Small intestine (tissue), 7 donors: Measurements from ENCODE around the gene HMCN1. TPM values are rescaled to one million over a fixed set of nuclear protein-coding genes. Genes with fewer than 3 reads are reported as not detected.

Experiments
- DNase-seq, 2 donors: peaks; one replicate each; pipeline versions ENCODE4 v3.0.0 to v3.0.0-alpha.2; 2013
- FAIRE-seq: peaks from 2 replicates; lab custom pipeline; 2012; peaks lifted over from hg19 to GRCh38; lab: Jason Lieb, UNC
- H3K27ac ChIP-seq, 3 donors: one replicate each; pipeline ENCODE4 v1.5.1; 2013; ENCODE audit warnings: low read length in 2 of 3, mild to moderate bottlenecking in 2 of 3, control low read depth in 1 of 3, inconsistent platforms in 1 of 3, low read depth in 1 of 3, moderate library complexity in 1 of 3
- H3K27me3 ChIP-seq, 3 donors: one replicate each; pipeline ENCODE4 v1.6.1; 2013; ENCODE audit warnings: low read length in 3 of 3, inconsistent platforms in 1 of 3; ENCODE audit not compliant: control insufficient read depth in 3 of 3, insufficient read depth in 3 of 3
- H3K36me3 ChIP-seq, 3 donors: one replicate each; pipeline ENCODE4 v1.6.1; 2013; ENCODE audit warnings: low read length in 3 of 3, inconsistent platforms in 1 of 3, low read depth in 1 of 3, mild to moderate bottlenecking in 1 of 3, moderate library complexity in 1 of 3; ENCODE audit not compliant: control insufficient read depth in 3 of 3, insufficient read depth in 2 of 3
- H3K4me1 ChIP-seq, 3 donors: one replicate each; pipeline ENCODE4 v1.6.1; 2013; ENCODE audit warnings: low read length in 2 of 3, inconsistent platforms in 1 of 3, low read depth in 1 of 3, mild to moderate bottlenecking in 1 of 3, moderate library complexity in 1 of 3; ENCODE audit not compliant: control insufficient read depth in 3 of 3, insufficient read depth in 2 of 3
- H3K4me3 ChIP-seq, 3 donors: one replicate each; pipeline ENCODE4 v1.5.1; 2013; ENCODE audit warnings: low read length in 3 of 3, control low read depth in 1 of 3, inconsistent platforms in 1 of 3, low read depth in 1 of 3, mild to moderate bottlenecking in 1 of 3, moderate library complexity in 1 of 3
- H3K9me3 ChIP-seq, 2 donors: one replicate each; pipeline ENCODE4 v1.6.1; 2013; ENCODE audit warnings: low read depth in 1 of 2, low read length in 1 of 2; ENCODE audit not compliant: control insufficient read depth in 2 of 2, insufficient read depth in 1 of 2
- WGBS, 3 donors: extraction: QIAGEN DNeasy Blood & Tissue Kit; methylation state at CpG; one replicate each; pipeline ENCODE4 v1.1.7; 2013; 5-methylcytosine and 5-hydroxymethylcytosine counted together
- polyA plus RNA-seq, 4 donors: library from polyadenylated mRNA; stranded (reverse) in 3 of 4; unstranded in 1 of 4; fragments of 200-250 nt in 3 of 4; fragments of 120-200 nt in 1 of 4; gene quantifications; one replicate each; pipeline versions ENCODE4 v1.2.1 to v1.2.3, GENCODE V29; 2013
- donor health status: healthy with polysubstance abuse.
- donor health status: control.
- donor health status: control.
- donor health status: Bipolar disorder and iron deficiency.
- donor health status: healthy.

The HMCN1 gene
- polyA plus RNA-seq, 4 donors = under 0.01 to 1.9 (median 0.62) TPM

DNA sequence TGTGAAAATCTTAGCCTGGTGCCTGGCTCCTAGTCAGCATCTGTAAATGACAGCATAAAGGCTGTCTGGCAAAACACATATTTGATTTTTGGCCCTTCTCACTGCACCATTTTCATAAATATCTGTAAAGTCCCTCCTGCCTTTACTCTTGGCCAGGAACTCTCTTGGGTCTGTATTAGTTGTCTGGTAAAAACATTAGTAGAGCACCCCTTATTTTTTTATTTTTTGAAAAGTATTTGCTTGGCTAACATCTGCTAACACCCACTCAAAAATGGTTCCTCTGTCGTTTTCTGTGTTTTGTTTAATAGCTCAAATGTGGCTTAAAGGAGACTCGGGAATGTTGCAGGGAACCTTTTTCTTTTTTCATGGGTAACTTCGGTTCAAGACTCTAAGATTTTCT is 293.4 kb downstream of the HMCN1 start:
- Histone ChIP-seq H3K27ac (no peak overlapping the region), H3K4me3 (no peak overlapping the region), H3K27me3 (no peaks in the 10 kb centered on the region), H3K9me3 (no peaks in the 10 kb centered on the region), H3K36me3 (no peaks in the 10 kb centered on the region), H3K4me1 (no peaks in the 10 kb centered on the region)
- FAIRE-seq (no peak), DNase-seq (no peak)
- 47 to 62% (median 53%) methylated on average over 3 of the region's 3 CpGs for WGBS, 3 donors

DNA sequence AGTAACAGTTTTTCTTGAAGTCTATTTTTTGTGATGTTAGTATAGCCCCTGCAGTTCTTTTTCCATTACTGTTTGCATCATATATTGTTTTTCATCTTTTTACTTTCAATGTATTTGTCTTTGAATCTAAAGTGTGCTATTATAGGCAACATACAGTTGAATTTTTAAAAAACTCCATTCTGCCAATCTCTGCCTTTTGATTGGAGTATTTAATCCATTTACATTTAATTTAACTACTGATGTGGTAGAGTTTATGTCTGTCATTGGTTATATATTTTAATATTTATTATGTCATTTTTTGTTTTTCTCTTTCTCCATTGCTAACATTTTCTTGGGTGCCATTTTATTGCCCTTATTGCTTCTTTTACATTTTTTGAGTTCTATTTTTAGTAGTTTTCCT is 296.3 kb downstream of the HMCN1 start:
- Histone ChIP-seq H3K27ac (no peak overlapping the region), H3K9me3 (no peaks in the 10 kb centered on the region), H3K36me3 (no peaks in the 10 kb centered on the region), H3K4me3 (no peak overlapping the region), H3K4me1 (no peaks in the 10 kb centered on the region), H3K27me3 (no peaks in the 10 kb centered on the region)
- DNase-seq (no peak), FAIRE-seq (no peak)

DNA sequence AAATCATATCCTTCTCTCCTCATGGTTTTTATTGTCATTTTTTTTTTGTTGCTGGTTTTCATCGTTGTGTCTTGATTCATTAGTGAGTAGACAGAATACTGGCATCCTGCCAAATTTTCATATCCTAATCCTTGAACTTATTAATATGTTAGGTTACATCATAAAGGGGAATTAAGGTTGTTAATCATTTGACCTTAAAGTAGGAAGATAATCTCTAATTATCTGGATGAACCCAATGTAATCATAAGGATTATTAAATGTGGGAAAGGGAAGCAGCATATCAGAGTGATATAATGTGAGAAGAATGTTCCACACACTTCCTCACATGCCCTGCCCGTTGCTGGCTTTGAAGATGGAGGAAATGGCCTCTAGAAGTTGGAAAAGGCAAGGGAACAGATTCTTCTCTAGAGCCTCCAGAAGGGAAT is 299.7 kb downstream of the HMCN1 start:
- Histone ChIP-seq H3K4me3 (no peak overlapping the region), H3K4me1 (no peaks in the 10 kb centered on the region), H3K27me3 (no peaks in the 10 kb centered on the region), H3K27ac (no peak overlapping the region), H3K36me3 (no peaks in the 10 kb centered on the region), H3K9me3 (no peaks in the 10 kb centered on the region)
- FAIRE-seq = no peak
- WGBS, 3 donors = 6 to 13% (median 6%) methylated on average over 2 of the region's 2 CpGs
- DNase-seq = peak in 1 of 2 donors; percentile 18

DNA sequence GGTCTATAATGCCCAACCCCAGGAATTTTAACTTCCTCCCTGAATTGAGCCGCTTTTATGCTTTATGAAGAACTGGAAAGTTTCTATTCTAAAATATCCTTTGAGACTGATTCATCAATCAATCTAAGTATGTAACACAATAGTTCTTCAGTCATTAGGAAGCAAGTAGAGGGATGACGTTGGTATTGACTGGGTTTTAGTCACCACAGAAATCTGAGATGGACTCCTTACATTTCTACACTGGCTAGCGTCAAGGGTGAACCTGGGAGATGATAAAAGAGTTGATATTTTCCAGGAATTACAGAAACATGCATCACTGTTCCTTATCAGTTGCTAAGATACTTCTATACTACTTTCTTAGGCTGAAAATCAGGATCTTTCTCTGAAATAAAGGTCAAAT is 308.0 kb downstream of the HMCN1 start:
- Histone ChIP-seq H3K9me3 (no peaks in the 10 kb centered on the region), H3K27me3 (no peaks in the 10 kb centered on the region), H3K4me3 (no peak overlapping the region), H3K36me3 (no peaks in the 10 kb centered on the region), H3K4me1 (no peaks in the 10 kb centered on the region), H3K27ac (no peak overlapping the region)
- DNase-seq (no peak), FAIRE-seq (no peak)
- WGBS, 3 donors = 75 to 83% (median 80%) methylated on average over 3 of the region's 3 CpGs

DNA sequence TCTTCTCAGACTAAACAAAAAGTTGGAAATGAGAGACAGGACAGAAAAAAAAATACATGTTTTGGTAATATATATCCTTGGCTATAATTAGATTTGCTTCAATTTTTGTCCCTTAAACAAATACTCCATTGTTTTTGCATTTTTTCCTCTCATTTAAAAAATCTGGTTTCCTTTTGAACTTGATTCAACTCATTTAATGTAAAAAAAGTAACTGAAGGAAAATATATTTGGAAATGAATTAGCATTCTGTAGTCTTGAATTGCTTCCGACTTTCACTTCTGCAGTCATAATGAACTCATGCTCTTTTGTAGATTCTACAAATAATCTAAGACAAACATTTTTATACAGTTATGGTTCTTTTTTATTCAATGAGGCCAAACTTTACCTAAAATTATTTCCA is 309.1 kb downstream of the HMCN1 start:
- no peak for FAIRE-seq
- H3K27me3 ChIP-seq = no peaks in the 10 kb centered on the region
- no peaks in the 10 kb centered on the region for H3K4me1 ChIP-seq
- 53 to 83% (median 69%) methylated on average over 1 of the region's 1 CpG for WGBS, 3 donors
- H3K27ac ChIP-seq = no peak overlapping the region
- DNase-seq = no peak
- no peak overlapping the region for H3K4me3 ChIP-seq
- no peaks in the 10 kb centered on the region for H3K9me3 ChIP-seq
- no peaks in the 10 kb centered on the region for H3K36me3 ChIP-seq

DNA sequence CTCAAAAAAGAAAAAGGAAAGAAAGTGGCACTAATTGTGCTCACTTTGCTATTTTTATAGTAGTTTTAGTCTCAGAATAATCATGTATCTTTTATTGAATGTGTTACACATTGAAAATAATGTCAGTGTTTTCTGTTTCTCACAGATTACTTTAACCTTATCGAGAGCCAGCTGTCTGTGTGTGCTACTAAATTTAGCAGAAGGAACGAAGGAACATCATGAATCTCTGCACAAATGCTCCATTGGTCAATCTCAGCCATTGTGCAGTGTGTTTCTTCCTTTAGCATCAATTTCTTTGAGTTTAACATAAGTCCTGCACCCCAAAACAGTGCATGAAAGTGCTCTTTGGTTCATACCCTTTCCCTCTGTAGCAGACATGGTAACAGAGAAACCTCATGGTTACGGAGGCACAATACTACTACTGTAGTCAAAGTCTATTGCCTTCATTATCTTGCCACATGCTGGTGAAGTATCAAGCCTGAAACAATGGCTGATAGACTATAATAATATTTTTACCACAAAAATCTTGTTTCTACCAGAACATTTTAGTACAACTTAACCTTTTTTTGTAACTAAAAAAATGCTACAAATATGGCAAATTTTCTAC is 310.0 kb downstream of the HMCN1 start:
- WGBS, 3 donors = 54 to 62% (median 56%) methylated on average over 3 of the region's 3 CpGs
- Histone ChIP-seq H3K27me3 (no peaks in the 10 kb centered on the region), H3K27ac (no peak overlapping the region), H3K9me3 (no peaks in the 10 kb centered on the region), H3K4me1 (no peaks in the 10 kb centered on the region), H3K4me3 (no peak overlapping the region), H3K36me3 (no peaks in the 10 kb centered on the region)
- FAIRE-seq (no peak), DNase-seq (no peak)

DNA sequence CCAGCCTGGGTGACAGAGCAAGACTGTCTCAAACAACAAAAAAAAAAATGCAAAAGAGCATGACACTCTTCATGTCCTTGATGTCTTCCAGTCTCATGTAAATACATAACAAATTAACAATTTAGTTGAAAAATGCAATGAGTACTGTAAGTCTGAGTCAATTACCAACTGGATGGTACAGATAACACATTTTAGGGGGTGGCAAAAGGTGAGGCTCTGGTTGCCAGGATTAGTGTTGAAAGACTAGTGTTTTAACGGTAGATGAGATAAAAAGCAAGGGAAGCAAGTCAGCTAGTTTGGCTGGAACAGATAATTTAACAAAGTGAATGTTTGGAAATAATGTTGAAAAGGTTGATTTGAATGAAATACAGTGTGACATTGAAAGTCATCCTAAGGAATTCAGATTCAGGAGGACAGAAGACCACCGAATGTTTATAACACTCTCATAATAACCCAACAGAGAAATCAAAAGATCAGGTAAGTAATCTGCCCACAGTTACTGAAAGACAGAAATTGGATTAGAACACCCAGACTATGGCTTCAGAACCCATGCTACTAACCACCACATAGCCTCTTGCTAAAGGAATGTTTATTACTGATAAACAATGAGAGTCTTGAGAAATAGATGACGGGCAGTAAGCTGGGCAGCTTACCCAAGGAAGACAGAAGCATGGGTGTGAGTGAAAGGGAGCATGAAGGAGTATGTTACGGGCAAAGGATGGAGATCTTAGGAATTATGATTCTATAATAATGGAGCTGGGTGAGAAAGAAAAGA is 312.4 kb downstream of the HMCN1 start:
- Histone ChIP-seq H3K36me3 (no peaks in the 10 kb centered on the region), H3K27me3 (no peaks in the 10 kb centered on the region), H3K4me1 (no peaks in the 10 kb centered on the region), H3K9me3 (no peaks in the 10 kb centered on the region), H3K27ac (no peak overlapping the region), H3K4me3 (no peak overlapping the region)
- no peak for DNase-seq
- FAIRE-seq = no peak
- 72 to 84% (median 80%) methylated on average over 4 of the region's 4 CpGs for WGBS, 3 donors

DNA sequence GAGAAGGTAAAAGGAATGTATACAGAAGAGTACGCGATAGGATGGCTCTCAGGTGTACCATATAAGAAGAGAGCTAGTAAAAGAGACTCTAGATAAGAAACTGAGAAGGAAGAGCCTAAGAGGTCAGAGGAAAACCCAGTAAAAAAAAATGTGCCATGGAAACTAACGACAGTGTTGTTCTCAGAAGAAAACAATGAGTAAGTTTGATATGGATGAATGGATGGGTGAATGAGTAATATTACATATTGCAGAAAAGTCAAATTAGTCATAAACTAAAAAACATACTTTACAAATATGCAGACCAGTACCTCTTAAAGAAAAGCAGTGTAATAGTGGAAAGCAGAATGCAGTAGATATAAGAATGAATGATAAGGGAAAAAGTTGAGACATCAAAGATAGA is 316.2 kb downstream of the HMCN1 start:
- no peak for DNase-seq
- Histone ChIP-seq H3K4me3 (no peak overlapping the region), H3K27me3 (no peaks in the 10 kb centered on the region), H3K27ac (no peak overlapping the region), H3K9me3 (no peaks in the 10 kb centered on the region), H3K4me1 (no peaks in the 10 kb centered on the region), H3K36me3 (no peaks in the 10 kb centered on the region)
- FAIRE-seq = no peak
- 78 to 87% (median 82%) methylated on average over 3 of the region's 3 CpGs for WGBS, 3 donors
